H1 (cell line): Measurements from ENCODE around the gene CELF2. TPM values are rescaled to one million over a fixed set of nuclear protein-coding genes. Genes with fewer than 3 reads are reported as not detected.

Source experiments
- CTCF ChIA-PET: fragments of 300-600 bp; sonication (Branson Sonifier 250); formaldehyde crosslinking; loops from one replicate; lab custom pipeline; 2021; ENCODE audit not compliant: partially characterized antibody; lab: Charles Lee
- POLR2A ChIA-PET: fragments of 300-600 bp; sonication (Branson Sonifier 250); formaldehyde crosslinking; loops from one replicate; lab custom pipeline; 2021; ENCODE audit warnings: inconsistent platforms; ENCODE audit not compliant: partially characterized antibody; lab: Charles Lee
- DNase-seq, 2 experiments: peaks; one replicate each; pipeline versions ENCODE4 v3.0.0 to v3.0.0-alpha.2; 2010 to 2022; ENCODE audit warnings: low spot score in 2 of 2, low read depth in 1 of 2, mixed read lengths in 1 of 2
- FAIRE-seq: peaks from 2 replicates; lab custom pipeline; 2011; peaks lifted over from hg19 to GRCh38; lab: Jason Lieb, UNC
- H2AFZ ChIP-seq: 2 replicates; pipeline ENCODE4 v1.8.1; 2012; ENCODE audit warnings: low read length, inconsistent platforms
- H2AK5ac ChIP-seq: 2 replicates; pipeline ENCODE4 v1.6.1; 2013; ENCODE audit warnings: low read depth, low read length
- H2BK120ac ChIP-seq: replicated peaks from 2 replicates; pipeline ENCODE3; 2013; ENCODE audit warnings: low read depth, low read length, inconsistent platforms
- H2BK12ac ChIP-seq: 2 replicates; pipeline ENCODE4 v1.6.1; 2013; ENCODE audit warnings: low read depth, low read length
- H2BK15ac ChIP-seq: 2 replicates; pipeline ENCODE4 v1.6.1; 2013; ENCODE audit warnings: low read length
- H2BK20ac ChIP-seq: 2 replicates; pipeline ENCODE4 v1.6.1; 2013; ENCODE audit warnings: low read length
- H2BK5ac ChIP-seq: 2 replicates; pipeline ENCODE4 v1.6.1; 2013; ENCODE audit warnings: low read depth, low read length
- H3K14ac ChIP-seq: 2 replicates; pipeline ENCODE4 v1.6.1; 2013; ENCODE audit warnings: inconsistent platforms; ENCODE audit not compliant: insufficient read length
- H3K18ac ChIP-seq: 2 replicates; pipeline ENCODE4 v1.6.1; 2013; ENCODE audit warnings: low read length; ENCODE audit errors: extremely low read depth
- H3K23ac ChIP-seq: 2 replicates; pipeline ENCODE4 v1.6.1; 2013; ENCODE audit warnings: inconsistent platforms; ENCODE audit not compliant: insufficient read length
- H3K23me2 ChIP-seq: 2 replicates; pipeline ENCODE4 v1.6.1; 2013; ENCODE audit warnings: low read depth, low read length
- H3K27ac ChIP-seq: 2 replicates; pipeline ENCODE4 v1.6.1; 2011; ENCODE audit warnings: low read depth, low read length, inconsistent platforms
- H3K27me3 ChIP-seq, 4 experiments: replicated peaks in 1 of 4; 1 replicate in 1 of 4; 2 replicates in 3 of 4; pipeline versions ENCODE4 v1.6.1 to v1.8.1; 2011 to 2013; ENCODE audit warnings: low read length in 3 of 4, mild to moderate bottlenecking in 3 of 4, inconsistent platforms in 2 of 4, mixed read lengths in 2 of 4, moderate library complexity in 1 of 4; ENCODE audit not compliant: control insufficient read depth in 3 of 4, insufficient read depth in 3 of 4; ENCODE audit errors: extremely low read depth in 1 of 4
- H3K36me3 ChIP-seq, 4 experiments: 2 replicates each; pipeline versions ENCODE4 v1.6.1 to v1.8.1; 2011 to 2013; ENCODE audit warnings: mild to moderate bottlenecking in 4 of 4, low read length in 3 of 4, moderate library complexity in 2 of 4, control low read depth in 1 of 4, inconsistent platforms in 1 of 4; ENCODE audit not compliant: insufficient read depth in 4 of 4, control insufficient read depth in 2 of 4
- H3K4ac ChIP-seq: replicated peaks from 2 replicates; pipeline ENCODE3; 2013; ENCODE audit warnings: low read length, low read depth, mixed read lengths, inconsistent platforms; ENCODE audit not compliant: insufficient read length
- H3K4me1 ChIP-seq, 4 experiments: replicated peaks in 1 of 4; 1 replicate in 1 of 4; 2 replicates in 3 of 4; pipeline versions ENCODE4 v1.6.1 to v1.8.1; 2011 to 2013; ENCODE audit warnings: low read length in 3 of 4, inconsistent platforms in 2 of 4, mixed read lengths in 1 of 4; ENCODE audit not compliant: insufficient read depth in 4 of 4, control insufficient read depth in 3 of 4
- H3K4me2 ChIP-seq, 2 experiments: 2 replicates each; pipeline versions ENCODE4 v1.6.1 to v1.8.1; 2011 to 2013; ENCODE audit warnings: low read depth in 2 of 2, low read length in 2 of 2, control low read depth in 1 of 2, inconsistent platforms in 1 of 2, mild to moderate bottlenecking in 1 of 2; ENCODE audit not compliant: insufficient read depth in 1 of 2
- H3K4me3 ChIP-seq, 4 experiments: fragments of 200-600, 300-600 bp in 1 of 4; sonication (generic), shearing (Covaris generic), sonication (Bioruptor Twin) in 1 of 4; 2 replicates each; pipeline versions ENCODE4 v1.5.1 to v1.8.1; 2011 to 2016; ENCODE audit warnings: low read length in 4 of 4, low read depth in 3 of 4, control low read depth in 2 of 4, inconsistent platforms in 2 of 4, mild to moderate bottlenecking in 2 of 4, mixed read lengths in 1 of 4, moderate library complexity in 1 of 4; ENCODE audit not compliant: insufficient read depth in 2 of 4; ENCODE audit errors: extremely low read depth in 1 of 4
- H3K56ac ChIP-seq: replicated peaks from 2 replicates; pipeline ENCODE3; 2013; ENCODE audit warnings: low read depth, mild to moderate bottlenecking, mixed read lengths, low read length, inconsistent platforms; ENCODE audit not compliant: insufficient read length
- H3K79me1 ChIP-seq: 2 replicates; pipeline ENCODE4 v1.6.1; 2013; ENCODE audit warnings: low read depth, low read length, control low read depth
- H3K79me2 ChIP-seq, 2 experiments: 2 replicates each; pipeline versions ENCODE4 v1.6.1 to v1.8.1; 2012 to 2013; ENCODE audit warnings: low read length in 2 of 2, mild to moderate bottlenecking in 2 of 2, inconsistent platforms in 1 of 2; ENCODE audit not compliant: insufficient read depth in 2 of 2, control insufficient read depth in 1 of 2
- H3K9ac ChIP-seq, 4 experiments: replicated peaks in 1 of 4; 1 replicate in 1 of 4; 2 replicates in 3 of 4; pipeline versions ENCODE4 v1.6.1 to v1.8.1; 2011 to 2013; ENCODE audit warnings: low read depth in 3 of 4, low read length in 3 of 4, control low read depth in 2 of 4, mild to moderate bottlenecking in 2 of 4, moderate library complexity in 2 of 4, inconsistent platforms in 1 of 4; ENCODE audit errors: extremely low read depth in 1 of 4
- H3K9me3 ChIP-seq, 2 experiments: 2 replicates each; pipeline versions ENCODE4 v1.6.1 to v1.8.1; 2012 to 2013; ENCODE audit warnings: mild to moderate bottlenecking in 2 of 2, moderate library complexity in 2 of 2, control low read depth in 1 of 2, inconsistent platforms in 1 of 2, low read depth in 1 of 2, low read length in 1 of 2, mixed read lengths in 1 of 2; ENCODE audit not compliant: insufficient read depth in 2 of 2
- H4K20me1 ChIP-seq, 2 experiments: replicated peaks in 1 of 2; 2 replicates each; pipeline versions ENCODE3 to v1.8.1; 2011 to 2013; ENCODE audit warnings: inconsistent platforms in 2 of 2, low read length in 2 of 2, mild to moderate bottlenecking in 1 of 2; ENCODE audit not compliant: insufficient read depth in 2 of 2, control insufficient read depth in 1 of 2
- H4K5ac ChIP-seq: 2 replicates; pipeline ENCODE4 v1.6.1; 2013; ENCODE audit warnings: low read length, low read depth, mixed read lengths, inconsistent platforms; ENCODE audit not compliant: insufficient read length
- H4K8ac ChIP-seq: 2 replicates; pipeline ENCODE4 v1.8.0; 2013; ENCODE audit warnings: mild to moderate bottlenecking, moderate library complexity, low read length, inconsistent platforms; ENCODE audit not compliant: insufficient read depth; ENCODE audit errors: extremely low read depth
- H4K91ac ChIP-seq: replicated peaks from 2 replicates; pipeline ENCODE3; 2013; ENCODE audit warnings: low read length, mixed read lengths, inconsistent platforms; ENCODE audit not compliant: insufficient read length
- BCL11A ChIP-seq, 2 experiments: IDR thresholded peaks; one replicate each; pipeline ENCODE4 v1.6.1; 2011; ENCODE audit warnings: low read depth in 2 of 2, low read length in 2 of 2, mild to moderate bottlenecking in 2 of 2
- BRCA1 ChIP-seq: IDR thresholded peaks from 2 replicates; pipeline ENCODE4 v1.6.1; 2012; ENCODE audit warnings: low read depth, low read length, improper control_type of control experiment
- CBX8 ChIP-seq: fragments of 300-800, 300-1000 bp; sonication (generic); IDR thresholded peaks from 2 replicates; pipeline ENCODE4 v1.7.1; 2016; ENCODE audit warnings: low read depth, low read length, borderline replicate concordance
- CREB1 ChIP-seq: IDR thresholded peaks from 2 replicates; pipeline ENCODE4 v1.6.1; 2012; ENCODE audit warnings: inconsistent platforms
- GABPA ChIP-seq: IDR thresholded peaks from 2 replicates; pipeline ENCODE4 v1.6.1; 2011; ENCODE audit warnings: mild to moderate bottlenecking, low read length, moderate library complexity, borderline replicate concordance; ENCODE audit not compliant: insufficient read depth
- NRF1 ChIP-seq: IDR thresholded peaks from 2 replicates; pipeline ENCODE4 v1.6.1; 2011; ENCODE audit warnings: mild to moderate bottlenecking, low read depth, low read length, improper control_type of control experiment
- PHF8 ChIP-seq: fragments of 200-600 bp; sonication (generic); conservative IDR thresholded peaks from 2 replicates; pipeline ENCODE4 v1.7.1; 2012; ENCODE audit warnings: low read depth, mild to moderate bottlenecking, inconsistent platforms, low read length, moderate library complexity
- POLR2AphosphoS5 ChIP-seq: IDR thresholded peaks from 2 replicates; pipeline ENCODE4 v1.6.1; 2011; ENCODE audit warnings: low read depth, low read length
- SP1 ChIP-seq: IDR thresholded peaks from 2 replicates; pipeline ENCODE4 v1.6.1; 2011; ENCODE audit warnings: low read depth, low read length
- WGBS, 2 experiments: shearing (Covaris generic) in 1 of 2; methylation state at CpG; one replicate each; pipeline versions ENCODE4 v1.1.6 to v1.1.7; 2013 to 2015; ENCODE audit warnings: low lambda C conversion rate in 2 of 2, mixed read lengths in 2 of 2, inconsistent platforms in 1 of 2, low coverage in 1 of 2, missing lambda C conversion rate in 1 of 2; ENCODE audit not compliant: insufficient replicate concordance in 2 of 2, insufficient coverage in 1 of 2, insufficient read length in 1 of 2; ENCODE audit errors: extremely low coverage in 1 of 2, missing lambda C conversion rate in 1 of 2; 5-methylcytosine and 5-hydroxymethylcytosine counted together
- polyA plus RNA-seq, 7 experiments: library from polyadenylated mRNA; depleted of rRNA in 3 of 7; stranded (reverse) in 5 of 7; unstranded in 2 of 7; fragments of >200 nt in 5 of 7; fragments of 200-250 nt in 2 of 7; gene quantifications; 1 replicate in 5 of 7; 2 replicates in 1 of 7; 4 replicates in 1 of 7; pipeline versions ENCODE4 v1.2.1 to v1.2.3, GENCODE V29; 2011 to 2013; ENCODE audit warnings: missing spikeins in 2 of 7, mixed read lengths in 2 of 7
- total RNA-seq: library from RNA; stranded (reverse); fragmentation: NEBNext Ultra II Directional; extraction: Animal tissue kit (Norgen Biotek cat#: 25700); gene quantifications from 2 replicates; pipeline ENCODE4 v1.2.1, GENCODE V29; 2021

The CELF2 gene
- total and polyA plus RNA-seq, 2 of the 8 experiments (the other 6 are each of a cell fraction or from before 2014, with no cell fraction given), result 18.3 to 22.7 TPM

DNA sequence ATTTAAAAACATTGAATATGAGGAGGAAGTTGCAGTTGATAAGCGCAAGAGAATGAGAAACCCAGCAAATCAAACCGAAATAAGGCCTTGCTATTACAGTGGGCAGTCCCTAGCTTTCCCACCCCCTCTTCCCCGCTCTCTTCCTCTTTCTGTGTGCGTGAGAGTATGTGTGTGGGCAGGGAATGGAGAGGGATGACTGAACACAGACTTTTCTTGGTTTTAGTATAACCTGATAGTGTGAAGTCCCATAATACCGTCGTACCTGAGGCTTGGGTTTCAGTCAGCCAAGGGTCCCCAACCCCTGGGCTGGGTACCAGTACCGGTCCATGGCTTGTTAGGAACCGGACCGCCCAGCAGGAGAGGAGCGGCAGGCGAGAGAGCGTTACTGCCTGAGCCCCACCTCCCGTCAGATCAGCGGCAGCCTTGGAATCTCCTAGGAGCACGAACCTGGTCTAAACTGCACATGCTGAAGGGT is 255.3 kb downstream of the CELF2 start:
- Histone ChIP-seq H4K5ac (no peak overlapping the region), H2AK5ac (no peak overlapping the region), H3K56ac (no peak overlapping the region), H3K27me3 (no peaks in the 10 kb centered on the region), H3K79me1 (no peaks in the 10 kb centered on the region), H2BK120ac (no peak overlapping the region), H3K9ac (no peak overlapping the region), H2BK15ac (no peak overlapping the region), H3K14ac (no peak overlapping the region), H2BK12ac (no peak overlapping the region), H4K91ac (no peak overlapping the region), H3K18ac (no peak overlapping the region), H3K27ac (no peak overlapping the region), H3K23ac (no peak overlapping the region), H3K9me3 (no peaks in the 10 kb centered on the region), H2AFZ (no peak overlapping the region), H3K36me3 (no peaks in the 10 kb centered on the region), H3K4me1 (peaks cover 0 to 3% (median 0%) of the 10 kb centered on the region in 4 experiments; a peak in 1 of 7 replicates), H2BK5ac (no peak overlapping the region), H3K79me2 (no peaks in the 10 kb centered on the region), H3K4me3 (no peak overlapping the region), H3K23me2 (no peaks in the 10 kb centered on the region), H2BK20ac (no peak overlapping the region), H4K8ac (no peak overlapping the region), H4K20me1 (no peaks in the 10 kb centered on the region), H3K4ac (no peak overlapping the region), H3K4me2 (no peak overlapping the region)
- ChIA-PET CTCF (no interaction called here), POLR2A (no interaction called here)
- 81% methylated on average over 14 of the region's 15 CpGs; no CpG with 5 or more reads in 1 of the 2 experiments for WGBS, 2 experiments
- no peak for FAIRE-seq
- no peak for DNase-seq
- TF ChIP-seq PHF8 (no peak), POLR2AphosphoS5 (no peak), SP1 (no peak), CBX8 (no peak), BCL11A (IDR thresholded peaks at IDR 0.05; ENCODE audit: low read depth in 2 of 2, low read length in 2 of 2) (no peak), CREB1 (no peak), NRF1 (no peak), BRCA1 (no peak), GABPA (no peak)
